ENCODE data around the gene HSPB3. TPM values are rescaled to one million over a fixed set of nuclear protein-coding genes. Genes with fewer than 3 reads are reported as not detected.

Gene HSPB3
- polyA plus RNA-seq, 1 donor (not counting 4 experiments of a cell fraction or from before 2014, with no cell fraction given) = 1.8 TPM

DNA sequence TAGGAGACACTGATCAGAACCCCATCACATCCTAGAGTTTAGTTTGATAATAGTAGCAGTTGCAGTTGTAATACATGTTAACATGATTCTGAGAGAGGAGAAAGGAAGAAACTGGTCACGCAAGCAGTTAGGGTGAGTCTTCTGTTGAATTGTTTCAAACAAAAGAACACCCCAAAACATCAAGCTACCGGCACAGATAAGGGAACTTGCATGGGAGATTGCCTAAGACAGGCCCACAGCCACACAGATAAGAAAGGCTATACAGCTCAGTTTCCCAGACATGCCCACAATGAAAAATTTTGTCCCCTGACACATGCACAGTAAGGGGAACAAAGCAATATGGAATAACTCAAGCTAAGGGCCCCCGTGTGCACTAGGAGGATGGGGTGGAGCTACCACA lies 15.9 kb downstream of the HSPB3 start:
- dilution Hi-C loops (cut with MboI; ENCODE audit: extremely low pct_ligation_motif_present, low sequenced_read_pairs) = no loop called here
- Histone ChIP-seq H4K20me1 (ENCODE audit: control insufficient read depth, extremely low read depth, insufficient read depth, low read length) (no peaks in the 10 kb centered on the region), H3K9ac (ENCODE audit: control insufficient read depth, extremely low read depth, insufficient read depth, low read length) (no peak overlapping the region), H3K4me2 (ENCODE audit: control insufficient read depth, extremely low read depth, insufficient read depth, low read depth, low read length) (no peak overlapping the region), H3K9me1 (ENCODE audit: control insufficient read depth, extremely low read depth, insufficient read depth, low read length) (no peaks in the 10 kb centered on the region), H3K36me3 (ENCODE audit: control insufficient read depth in 2 of 2, extremely low read depth in 1 of 2, insufficient read depth in 2 of 2, low read length in 2 of 2) (no peaks in the 10 kb centered on the region), H3K27me3 (ENCODE audit: control insufficient read depth, extremely low read depth, insufficient read depth, low read length) (no peaks in the 10 kb centered on the region), H3K4me3 (ENCODE audit: control insufficient read depth in 2 of 3, extremely low read depth in 1 of 3, insufficient read depth in 2 of 3, low read depth in 1 of 3, low read length in 3 of 3) (no peak overlapping the region), H2AFZ (ENCODE audit: control insufficient read depth, low read length) (no peak overlapping the region), H3K4me1 (ENCODE audit: control insufficient read depth, extremely low read depth, insufficient read depth, low read length) (no peaks in the 10 kb centered on the region), H3K9me3 (ENCODE audit: control insufficient read depth, low read depth, low read length) (no peaks in the 10 kb centered on the region), H3K79me2 (ENCODE audit: control insufficient read depth, insufficient read depth, low read length) (no peaks in the 10 kb centered on the region), H3K27ac (ENCODE audit: control insufficient read depth, insufficient read depth, low read length) (no peak overlapping the region)
- DNase-seq (ENCODE audit: low read depth, low spot score) = no peak
- TF ChIP-seq, protein P1, sequence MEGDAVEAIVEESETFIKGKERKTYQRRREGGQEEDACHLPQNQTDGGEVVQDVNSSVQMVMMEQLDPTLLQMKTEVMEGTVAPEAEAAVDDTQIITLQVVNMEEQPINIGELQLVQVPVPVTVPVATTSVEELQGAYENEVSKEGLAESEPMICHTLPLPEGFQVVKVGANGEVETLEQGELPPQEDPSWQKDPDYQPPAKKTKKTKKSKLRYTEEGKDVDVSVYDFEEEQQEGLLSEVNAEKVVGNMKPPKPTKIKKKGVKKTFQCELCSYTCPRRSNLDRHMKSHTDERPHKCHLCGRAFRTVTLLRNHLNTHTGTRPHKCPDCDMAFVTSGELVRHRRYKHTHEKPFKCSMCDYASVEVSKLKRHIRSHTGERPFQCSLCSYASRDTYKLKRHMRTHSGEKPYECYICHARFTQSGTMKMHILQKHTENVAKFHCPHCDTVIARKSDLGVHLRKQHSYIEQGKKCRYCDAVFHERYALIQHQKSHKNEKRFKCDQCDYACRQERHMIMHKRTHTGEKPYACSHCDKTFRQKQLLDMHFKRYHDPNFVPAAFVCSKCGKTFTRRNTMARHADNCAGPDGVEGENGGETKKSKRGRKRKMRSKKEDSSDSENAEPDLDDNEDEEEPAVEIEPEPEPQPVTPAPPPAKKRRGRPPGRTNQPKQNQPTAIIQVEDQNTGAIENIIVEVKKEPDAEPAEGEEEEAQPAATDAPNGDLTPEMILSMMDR (optimal IDR thresholded peaks at IDR 0.05 in 1 of 3, IDR thresholded peaks at IDR 0.05 in 1 of 3, conservative IDR thresholded peaks at IDR 0.05 in 1 of 3; ENCODE audit: extremely low read depth in 1 of 3, insufficient read depth in 2 of 3, low read length in 3 of 3) = no peak
- no peak for TF ChIP-seq EZH2 (IDR thresholded peaks at IDR 0.05; ENCODE audit: low read length)
- FAIRE-seq = no peak

DNA sequence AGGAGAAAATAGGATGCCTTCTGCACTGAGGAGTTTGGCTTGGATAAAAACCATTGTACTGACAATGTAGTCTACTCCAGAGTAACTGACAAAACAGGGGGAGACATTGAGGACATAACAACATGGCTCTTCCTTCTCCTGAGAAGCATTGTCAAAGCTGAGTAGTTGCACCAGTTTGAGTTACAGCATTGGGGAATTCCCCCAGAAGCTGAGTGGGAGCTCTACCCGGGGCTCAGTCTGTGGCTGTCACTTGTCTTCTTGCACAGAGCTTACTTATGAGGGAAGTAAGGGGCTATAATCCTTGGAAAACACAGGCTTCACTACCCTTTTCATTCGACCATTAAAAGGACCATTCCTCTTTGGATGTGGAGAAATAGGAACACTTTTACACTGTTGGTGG lies 21.2 kb downstream of the HSPB3 start:
- no peaks in the 10 kb centered on the region for H4K20me1 ChIP-seq (ENCODE audit: control insufficient read depth, extremely low read depth, insufficient read depth, low read length)
- no peak for FAIRE-seq
- DNase-seq (ENCODE audit: low read depth, low spot score) = no peak
- H2AFZ ChIP-seq (ENCODE audit: control insufficient read depth, low read length) = no peak overlapping the region
- H3K79me2 ChIP-seq (ENCODE audit: control insufficient read depth, insufficient read depth, low read length) = no peaks in the 10 kb centered on the region
- H3K4me3 ChIP-seq (ENCODE audit: control insufficient read depth in 2 of 3, extremely low read depth in 1 of 3, insufficient read depth in 2 of 3, low read depth in 1 of 3, low read length in 3 of 3) = no peak overlapping the region
- dilution Hi-C loops (cut with MboI; ENCODE audit: extremely low pct_ligation_motif_present, low sequenced_read_pairs) = no loop called here
- H3K9ac ChIP-seq (ENCODE audit: control insufficient read depth, extremely low read depth, insufficient read depth, low read length) = no peak overlapping the region
- no peaks in the 10 kb centered on the region for H3K9me1 ChIP-seq (ENCODE audit: control insufficient read depth, extremely low read depth, insufficient read depth, low read length)
- H3K27me3 ChIP-seq (ENCODE audit: control insufficient read depth, extremely low read depth, insufficient read depth, low read length) = no peaks in the 10 kb centered on the region
- H3K4me2 ChIP-seq (ENCODE audit: control insufficient read depth, extremely low read depth, insufficient read depth, low read depth, low read length) = no peak overlapping the region
- no peaks in the 10 kb centered on the region for H3K9me3 ChIP-seq (ENCODE audit: control insufficient read depth, low read depth, low read length)
- no peak overlapping the region for H3K27ac ChIP-seq (ENCODE audit: control insufficient read depth, insufficient read depth, low read length)
- H3K4me1 ChIP-seq (ENCODE audit: control insufficient read depth, extremely low read depth, insufficient read depth, low read length) = peaks cover 2% of the 10 kb centered on the region
- TF ChIP-seq, protein P1 (optimal IDR thresholded peaks at IDR 0.05 in 1 of 3, IDR thresholded peaks at IDR 0.05 in 1 of 3, conservative IDR thresholded peaks at IDR 0.05 in 1 of 3; ENCODE audit: extremely low read depth in 1 of 3, insufficient read depth in 2 of 3, low read length in 3 of 3) = no peak
- no peak for TF ChIP-seq EZH2 (IDR thresholded peaks at IDR 0.05; ENCODE audit: low read length)
- no peaks in the 10 kb centered on the region for H3K36me3 ChIP-seq (ENCODE audit: control insufficient read depth in 2 of 2, extremely low read depth in 1 of 2, insufficient read depth in 2 of 2, low read length in 2 of 2)

Measured in keratinocyte (primary cell).